Stomach (tissue), 9 donors: ENCODE data around the gene WIPF1. TPM values are rescaled to one million over a fixed set of nuclear protein-coding genes. Genes with fewer than 3 reads are reported as not detected.

Experiments used
- DNase-seq, 2 donors: peaks; one replicate each; pipeline versions ENCODE4 v3.0.0 to v3.0.0-alpha.2; 2013 to 2019
- H3K27ac ChIP-seq, 5 donors: fragments of 200-600 bp in 4 of 5; sonication (generic) in 4 of 5; one replicate each; pipeline ENCODE4 v1.5.1; 2013 to 2019; ENCODE audit warnings: mild to moderate bottlenecking in 1 of 5, moderate library complexity in 1 of 5
- H3K27me3 ChIP-seq, 3 donors: fragments of 200-600 bp; sonication (generic); one replicate each; pipeline ENCODE4 v1.5.1; 2017 to 2019; ENCODE audit warnings: mixed run types in 1 of 3
- H3K36me3 ChIP-seq, 4 donors: fragments of 200-600 bp; sonication (generic); 1 replicate in 3 of 4; 2 replicates in 1 of 4; pipeline ENCODE4 v1.5.1; 2016 to 2019
- H3K4me1 ChIP-seq, 4 donors: fragments of 200-600 bp; sonication (generic); one replicate each; pipeline ENCODE4 v1.5.1; 2016 to 2019
- H3K4me3 ChIP-seq, 4 donors: fragments of 200-600 bp; sonication (generic) in 3 of 4; one replicate each; pipeline ENCODE4 v1.5.1; 2016 to 2019; ENCODE audit warnings: mild to moderate bottlenecking in 1 of 4
- H3K9me3 ChIP-seq, 4 donors: fragments of 200-600 bp; sonication (generic); one replicate each; pipeline ENCODE4 v1.5.1; 2016 to 2019
- EP300 ChIP-seq: sonication (generic); formaldehyde crosslinking; IDR thresholded peaks from one replicate; pipeline ENCODE4 v1.6.1; 2017; ENCODE audit warnings: antibody characterized with exemption
- POLR2A ChIP-seq, 4 donors: fragments of 450-650 bp; IDR thresholded peaks; one replicate each; pipeline ENCODE4 v1.6.1; 2016; ENCODE audit warnings: antibody characterized with exemption in 4 of 4, control low read depth in 2 of 4, mild to moderate bottlenecking in 1 of 4, moderate library complexity in 1 of 4
- POLR2AphosphoS5 ChIP-seq, 3 donors: sonication (generic); formaldehyde crosslinking; IDR thresholded peaks; one replicate each; pipeline ENCODE4 v1.6.1; 2016; ENCODE audit warnings: antibody characterized with exemption in 3 of 3
- WGBS, 5 donors: extraction: QIAGEN DNeasy Blood & Tissue Kit in 3 of 5; methylation state at CpG; one replicate each; pipeline versions ENCODE4 v1.1.5 to v1.1.7; 2013 to 2018; 5-methylcytosine and 5-hydroxymethylcytosine counted together
- intact Hi-C: fragments of 100-400 bp; cut with DNase I; formaldehyde crosslinking; loops from one replicate; pipeline ENCODE4 v1.15.1; 2023; ENCODE audit warnings: low total_unique reads
- polyA plus RNA-seq, 3 donors: library from polyadenylated mRNA; stranded (reverse); fragments of 200-250 nt; gene quantifications; one replicate each; pipeline ENCODE4 v1.2.3, GENCODE V29; 2013
- total RNA-seq, 5 donors: library from RNA; depleted of rRNA; stranded (reverse); fragments of >200 nt; gene quantifications; one replicate each; pipeline versions ENCODE4 v1.1.0 to v1.2.3, GENCODE V29; 2014 to 2016
- TF ChIP-seq, protein P1 (sequence below), 7 experiments: fragments of 450-650 bp in 4 of 7; fragments of 200-600 bp in 3 of 7; sonication (generic) in 3 of 7; IDR thresholded peaks; one replicate each; pipeline ENCODE4 v1.5.1; 2016 to 2019; ENCODE audit warnings: antibody characterized with exemption in 7 of 7, control low read depth in 2 of 7, mild to moderate bottlenecking in 1 of 7
- donor health status: healthy with polysubstance abuse.
- donor health status: Bipolar disorder and iron deficiency.
- donor health status: healthy.

The WIPF1 gene
- total and polyA plus RNA-seq, 8 donors, result 8.8 to 43.8 (median 22.0) TPM

DNA sequence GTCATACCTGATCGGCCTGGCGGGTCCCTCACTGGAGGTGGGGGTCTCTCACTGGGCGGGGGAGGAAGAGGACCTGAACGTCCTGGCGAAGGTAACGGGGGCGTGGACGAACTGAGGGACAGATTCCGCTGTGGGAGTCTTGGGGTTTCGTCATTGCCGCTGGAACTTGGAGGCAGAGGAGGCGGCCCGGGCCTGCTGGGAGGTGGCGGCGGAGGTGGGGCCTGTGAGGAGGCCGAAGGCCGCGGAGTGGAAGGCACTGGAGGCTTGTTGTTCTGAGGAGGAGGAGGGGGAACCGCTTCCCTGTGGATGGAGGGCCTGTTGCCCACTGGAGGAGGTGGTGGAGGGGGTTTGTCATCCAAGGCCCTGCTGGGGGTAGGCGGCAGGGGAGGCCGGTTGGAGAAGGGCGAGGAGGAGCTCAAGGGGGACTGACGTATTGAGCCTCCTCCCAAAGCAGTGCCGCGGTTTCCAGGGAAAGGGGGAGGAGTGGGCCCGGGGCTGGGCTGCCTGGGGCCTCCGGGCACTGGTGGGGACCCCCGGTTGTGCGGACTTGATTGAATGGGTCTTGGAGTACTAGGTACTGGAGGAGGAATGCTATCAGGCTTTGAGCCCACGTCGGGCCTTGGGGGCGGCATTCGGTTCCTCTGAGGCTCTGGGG lies 25.8 kb downstream of the WIPF1 start:
- 93 to 94% (median 93%) methylated on average over 33 of the region's 33 CpGs for WGBS, 5 donors
- Histone ChIP-seq H3K27me3 (no peaks in the 10 kb centered on the region), H3K4me1 (peaks cover 0 to 25% (median 13%) of the 10 kb centered on the region in 4 donors), H3K4me3 (no peak overlapping the region), H3K27ac (no peak overlapping the region), H3K9me3 (no peaks in the 10 kb centered on the region), H3K36me3 (peaks cover 20 to 80% (median 56%) of the 10 kb centered on the region in 4 donors)
- intact Hi-C loops, result loop anchor here (10.0 kb wide), 1 partner anchor 123 kb away; no protein-coding TSS in a partner anchor
- no peak for DNase-seq
- TF ChIP-seq EP300, result no peak
- no peak for TF ChIP-seq POLR2AphosphoS5 (IDR thresholded peaks at IDR 0.05)
- TF ChIP-seq, protein P1, sequence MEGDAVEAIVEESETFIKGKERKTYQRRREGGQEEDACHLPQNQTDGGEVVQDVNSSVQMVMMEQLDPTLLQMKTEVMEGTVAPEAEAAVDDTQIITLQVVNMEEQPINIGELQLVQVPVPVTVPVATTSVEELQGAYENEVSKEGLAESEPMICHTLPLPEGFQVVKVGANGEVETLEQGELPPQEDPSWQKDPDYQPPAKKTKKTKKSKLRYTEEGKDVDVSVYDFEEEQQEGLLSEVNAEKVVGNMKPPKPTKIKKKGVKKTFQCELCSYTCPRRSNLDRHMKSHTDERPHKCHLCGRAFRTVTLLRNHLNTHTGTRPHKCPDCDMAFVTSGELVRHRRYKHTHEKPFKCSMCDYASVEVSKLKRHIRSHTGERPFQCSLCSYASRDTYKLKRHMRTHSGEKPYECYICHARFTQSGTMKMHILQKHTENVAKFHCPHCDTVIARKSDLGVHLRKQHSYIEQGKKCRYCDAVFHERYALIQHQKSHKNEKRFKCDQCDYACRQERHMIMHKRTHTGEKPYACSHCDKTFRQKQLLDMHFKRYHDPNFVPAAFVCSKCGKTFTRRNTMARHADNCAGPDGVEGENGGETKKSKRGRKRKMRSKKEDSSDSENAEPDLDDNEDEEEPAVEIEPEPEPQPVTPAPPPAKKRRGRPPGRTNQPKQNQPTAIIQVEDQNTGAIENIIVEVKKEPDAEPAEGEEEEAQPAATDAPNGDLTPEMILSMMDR (IDR thresholded peaks at IDR 0.05), result no peak
- TF ChIP-seq POLR2A (IDR thresholded peaks at IDR 0.05), result no peak

DNA sequence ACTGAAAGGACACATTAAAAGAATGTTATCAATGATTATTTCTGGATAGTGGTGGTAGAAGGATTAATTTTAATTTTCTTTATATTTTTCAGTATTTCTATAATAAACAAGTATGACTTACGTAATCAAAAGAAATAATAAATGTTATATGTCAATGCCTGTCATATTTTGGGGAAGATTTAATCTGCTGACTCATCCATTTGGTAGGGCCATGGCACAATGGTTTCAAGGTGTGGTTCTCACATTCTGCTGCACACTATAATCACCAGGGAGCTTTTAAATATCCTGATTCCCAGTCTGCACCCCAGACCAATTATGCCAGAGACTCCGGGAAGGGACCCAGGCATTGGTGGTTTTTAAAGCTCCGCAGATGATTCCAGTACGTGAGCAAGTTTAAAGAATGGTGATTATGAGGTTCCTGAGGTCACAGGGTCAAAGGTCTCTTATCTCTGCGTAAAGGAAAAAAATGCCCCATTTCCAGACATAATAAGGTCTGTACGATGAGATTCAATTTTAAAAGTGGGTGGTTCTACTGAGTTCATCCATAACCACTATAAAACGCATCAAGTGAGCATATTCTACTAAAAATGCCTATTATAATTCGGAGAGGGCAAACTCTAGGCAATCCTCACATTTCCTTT lies 27.2 kb downstream of the WIPF1 start:
- DNase-seq, result no peak
- intact Hi-C loops, result loop anchor here (10.0 kb wide), 1 partner anchor 124 kb away; no protein-coding TSS in a partner anchor
- TF ChIP-seq POLR2A (IDR thresholded peaks at IDR 0.05) (no peak), EP300 (no peak), POLR2AphosphoS5 (IDR thresholded peaks at IDR 0.05) (no peak)
- TF ChIP-seq, protein P1 (IDR thresholded peaks at IDR 0.05), result no peak
- Histone ChIP-seq H3K27me3 (no peaks in the 10 kb centered on the region), H3K4me3 (no peak overlapping the region), H3K4me1 (peaks cover 0 to 22% (median 12%) of the 10 kb centered on the region in 4 donors), H3K9me3 (no peaks in the 10 kb centered on the region), H3K36me3 (peaks cover 20 to 88% (median 63%) of the 10 kb centered on the region in 4 donors), H3K27ac (no peak overlapping the region)
- 91 to 96% (median 93%) methylated on average over 8 of the region's 8 CpGs for WGBS, 5 donors

DNA sequence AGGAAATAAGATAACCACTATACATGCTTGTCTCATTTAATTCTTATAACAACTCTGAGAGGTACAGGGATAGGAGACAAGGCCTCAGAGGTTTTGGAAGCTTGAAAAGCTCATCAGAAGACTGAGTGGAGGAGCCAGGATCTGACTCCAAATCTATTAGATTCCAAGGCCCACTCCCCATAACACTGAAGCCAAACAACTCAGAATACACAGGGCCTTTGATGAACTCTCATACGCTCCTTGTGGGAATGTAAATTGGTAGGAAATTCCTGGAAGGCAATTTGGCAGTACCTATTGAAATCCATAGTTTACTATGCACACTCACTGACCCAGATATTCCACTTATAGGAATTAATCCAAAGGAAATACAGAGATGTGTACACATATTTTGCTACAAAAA lies 27.9 kb downstream of the WIPF1 start:
- H3K9me3 ChIP-seq, result no peaks in the 10 kb centered on the region
- no peaks in the 10 kb centered on the region for H3K27me3 ChIP-seq
- TF ChIP-seq POLR2A (IDR thresholded peaks at IDR 0.05) (no peak), EP300 (no peak), POLR2AphosphoS5 (IDR thresholded peaks at IDR 0.05) (no peak)
- TF ChIP-seq, protein P1 (IDR thresholded peaks at IDR 0.05), result no peak
- H3K27ac ChIP-seq, result no peak overlapping the region
- H3K4me3 ChIP-seq, result no peak overlapping the region
- peaks cover 20 to 89% (median 63%) of the 10 kb centered on the region in 4 donors for H3K36me3 ChIP-seq
- DNase-seq, result no peak
- WGBS, 5 donors, result 0 to 68% (median 0%) methylated on average over 1 of the region's 1 CpG
- intact Hi-C loops, result loop anchor here (10.0 kb wide), 1 partner anchor 125 kb away; no protein-coding TSS in a partner anchor
- peaks cover 0 to 15% (median 10%) of the 10 kb centered on the region in 4 donors for H3K4me1 ChIP-seq

DNA sequence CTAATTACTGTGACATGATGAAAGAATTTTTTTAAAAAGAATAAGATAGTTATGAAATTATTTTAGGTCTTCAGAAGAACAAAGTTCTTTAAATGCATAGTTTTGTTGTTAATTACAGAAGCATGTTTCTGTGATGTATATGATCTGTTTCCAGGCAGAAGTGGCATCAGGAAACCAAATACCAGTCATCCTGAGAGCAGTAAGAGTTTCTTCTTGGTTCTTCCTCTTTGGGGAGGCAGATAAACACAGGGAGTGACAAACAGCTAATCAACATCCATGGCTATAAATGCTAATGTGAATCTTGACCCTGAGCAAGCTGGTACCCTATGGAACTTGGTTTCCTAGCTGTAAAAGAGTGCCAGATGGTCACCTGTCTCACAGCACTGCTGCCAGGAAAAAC lies 29.2 kb downstream of the WIPF1 start:
- Histone ChIP-seq H3K36me3 (peaks cover 20 to 89% (median 69%) of the 10 kb centered on the region in 4 donors), H3K27me3 (no peaks in the 10 kb centered on the region)
- intact Hi-C loops, result no loop called here

More for the DNA sequence above, 29.2 kb downstream of the WIPF1 start:
- TF ChIP-seq POLR2AphosphoS5 (IDR thresholded peaks at IDR 0.05), result no peak
- TF ChIP-seq, protein P1 (IDR thresholded peaks at IDR 0.05), result no peak
- no peak for TF ChIP-seq EP300
- no peak for TF ChIP-seq POLR2A (IDR thresholded peaks at IDR 0.05)
- Histone ChIP-seq H3K4me3 (no peak overlapping the region), H3K9me3 (no peaks in the 10 kb centered on the region), H3K4me1 (peaks cover 0 to 3% (median 2%) of the 10 kb centered on the region in 4 donors), H3K27ac (no peak overlapping the region)
- no peak for DNase-seq
